ENCODE measurements around the gene KIRREL1. TPM values are rescaled to one million over a fixed set of nuclear protein-coding genes. Genes with fewer than 3 reads are reported as not detected.

Gene KIRREL1
- total and polyA plus RNA-seq, 2 donors from 2014 or later: 13.7 to 54.9 TPM

DNA sequence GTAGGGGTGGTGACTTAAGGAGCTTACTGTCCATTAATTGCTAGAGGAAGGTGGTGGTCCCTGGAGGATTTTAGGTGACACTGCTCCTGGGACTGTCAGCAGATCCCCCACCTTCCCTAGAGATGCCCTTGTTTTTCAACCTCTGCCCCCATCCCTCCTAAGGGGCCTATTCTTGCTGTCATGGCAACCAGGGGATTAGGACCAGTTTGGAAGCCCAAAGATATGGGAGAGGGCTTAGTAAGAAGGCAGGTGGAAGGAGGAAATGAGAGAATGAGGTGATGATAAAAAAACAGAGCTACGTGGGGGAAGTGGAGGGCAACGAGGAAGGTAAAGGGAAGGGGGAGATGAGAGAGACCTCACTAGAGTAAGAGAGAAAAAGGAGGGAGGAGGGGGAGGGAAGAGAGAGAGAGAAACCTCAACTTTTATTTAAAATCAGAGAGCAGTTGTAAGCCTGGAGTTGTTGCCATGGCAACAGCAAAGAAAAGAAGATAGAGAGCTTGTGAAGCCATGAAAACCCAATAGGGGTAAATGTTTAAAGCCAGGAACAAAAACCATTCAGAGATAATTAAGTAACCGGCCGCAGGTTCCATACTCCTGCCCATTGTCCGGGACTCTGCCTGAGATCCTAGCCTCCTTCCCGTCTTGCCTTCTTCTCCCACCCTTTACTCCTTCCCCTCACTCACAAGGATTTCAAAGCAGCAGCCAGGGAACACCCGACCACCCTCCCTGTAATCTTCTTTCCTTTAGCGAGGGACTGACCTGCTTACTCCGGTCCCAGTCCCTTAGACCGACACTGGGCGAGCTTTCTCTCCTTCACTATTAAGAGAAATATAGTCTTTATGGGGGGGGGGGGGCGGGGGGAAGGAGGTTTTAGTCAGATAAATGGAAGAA is 20.6 kb downstream of the KIRREL1 start:
- Histone ChIP-seq H3K4me1 (ENCODE audit: control insufficient read depth in 2 of 3, insufficient read depth in 2 of 3, low read depth in 1 of 3, low read length in 3 of 3) (peaks cover 13 to 38% (median 36%) of the 10 kb centered on the region in 3 donors), H3K9ac (ENCODE audit: low read length in 3 of 3) (no peak overlapping the region), H3K9me3 (ENCODE audit: control insufficient read depth in 2 of 3, insufficient read depth in 1 of 3, low read length in 3 of 3) (no peaks in the 10 kb centered on the region), H3K4me3 (ENCODE audit: low read length in 3 of 3) (no peak overlapping the region), H3K27me3 (ENCODE audit: control insufficient read depth, insufficient read depth, low read length) (no peaks in the 10 kb centered on the region), H3K27ac (ENCODE audit: low read depth in 2 of 2, low read length in 2 of 2) (peak overlapping the region; percentile 22 to 28), H3K36me3 (ENCODE audit: control insufficient read depth in 2 of 3, insufficient read depth in 3 of 3, low read length in 3 of 3) (no peaks in the 10 kb centered on the region)
- intact Hi-C loops (cut with DNase I): no loop called here
- TF ChIP-seq, protein P1, sequence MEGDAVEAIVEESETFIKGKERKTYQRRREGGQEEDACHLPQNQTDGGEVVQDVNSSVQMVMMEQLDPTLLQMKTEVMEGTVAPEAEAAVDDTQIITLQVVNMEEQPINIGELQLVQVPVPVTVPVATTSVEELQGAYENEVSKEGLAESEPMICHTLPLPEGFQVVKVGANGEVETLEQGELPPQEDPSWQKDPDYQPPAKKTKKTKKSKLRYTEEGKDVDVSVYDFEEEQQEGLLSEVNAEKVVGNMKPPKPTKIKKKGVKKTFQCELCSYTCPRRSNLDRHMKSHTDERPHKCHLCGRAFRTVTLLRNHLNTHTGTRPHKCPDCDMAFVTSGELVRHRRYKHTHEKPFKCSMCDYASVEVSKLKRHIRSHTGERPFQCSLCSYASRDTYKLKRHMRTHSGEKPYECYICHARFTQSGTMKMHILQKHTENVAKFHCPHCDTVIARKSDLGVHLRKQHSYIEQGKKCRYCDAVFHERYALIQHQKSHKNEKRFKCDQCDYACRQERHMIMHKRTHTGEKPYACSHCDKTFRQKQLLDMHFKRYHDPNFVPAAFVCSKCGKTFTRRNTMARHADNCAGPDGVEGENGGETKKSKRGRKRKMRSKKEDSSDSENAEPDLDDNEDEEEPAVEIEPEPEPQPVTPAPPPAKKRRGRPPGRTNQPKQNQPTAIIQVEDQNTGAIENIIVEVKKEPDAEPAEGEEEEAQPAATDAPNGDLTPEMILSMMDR (IDR thresholded peaks at IDR 0.05; ENCODE audit: borderline replicate concordance, extremely low read depth, insufficient read depth): no peak
- DNase-seq (peak in 1 of 5 donors; percentile 83), FAIRE-seq (no peak)

DNA sequence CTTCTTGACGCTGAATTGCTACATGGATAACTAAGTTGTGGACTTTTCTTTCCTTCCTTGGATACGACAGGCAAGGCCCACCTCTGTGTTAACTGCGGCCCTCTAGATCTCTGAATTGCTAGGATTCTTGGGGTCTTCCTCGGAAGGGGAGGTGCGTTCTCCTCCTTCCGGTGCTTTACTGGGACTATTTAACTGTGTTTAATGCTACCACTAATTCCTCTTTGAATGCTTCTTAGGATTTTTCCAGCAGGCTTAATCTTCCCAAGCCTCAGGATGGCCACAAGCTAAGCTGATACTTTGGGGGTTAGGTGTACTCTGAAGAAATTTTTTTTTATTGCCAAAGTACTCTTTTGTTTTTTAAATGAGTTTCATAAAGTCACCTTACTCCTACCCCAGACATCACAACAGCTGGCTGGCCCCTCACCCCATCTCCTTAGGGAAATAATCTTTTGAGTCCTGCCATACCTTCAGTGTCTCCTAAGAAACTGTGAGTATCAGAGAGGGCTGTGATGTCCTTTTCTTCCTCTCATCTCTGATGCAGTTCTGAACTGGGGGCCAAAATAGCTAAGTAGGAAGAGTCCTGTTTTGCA is 21.4 kb downstream of the KIRREL1 start:
- intact Hi-C loops (cut with DNase I): no loop called here
- Histone ChIP-seq H3K9ac (ENCODE audit: low read length in 3 of 3) (no peak overlapping the region), H3K4me3 (ENCODE audit: low read length in 3 of 3) (no peak overlapping the region), H3K27me3 (ENCODE audit: control insufficient read depth, insufficient read depth, low read length) (no peaks in the 10 kb centered on the region), H3K9me3 (ENCODE audit: control insufficient read depth in 2 of 3, insufficient read depth in 1 of 3, low read length in 3 of 3) (no peaks in the 10 kb centered on the region), H3K27ac (ENCODE audit: low read depth in 2 of 2, low read length in 2 of 2) (no peak overlapping the region), H3K36me3 (ENCODE audit: control insufficient read depth in 2 of 3, insufficient read depth in 3 of 3, low read length in 3 of 3) (no peaks in the 10 kb centered on the region), H3K4me1 (ENCODE audit: control insufficient read depth in 2 of 3, insufficient read depth in 2 of 3, low read depth in 1 of 3, low read length in 3 of 3) (peaks cover 13 to 35% (median 35%) of the 10 kb centered on the region in 3 donors)
- TF ChIP-seq, protein P1 (IDR thresholded peaks at IDR 0.05; ENCODE audit: borderline replicate concordance, extremely low read depth, insufficient read depth): no peak
- FAIRE-seq (no peak), DNase-seq (no peak)

DNA sequence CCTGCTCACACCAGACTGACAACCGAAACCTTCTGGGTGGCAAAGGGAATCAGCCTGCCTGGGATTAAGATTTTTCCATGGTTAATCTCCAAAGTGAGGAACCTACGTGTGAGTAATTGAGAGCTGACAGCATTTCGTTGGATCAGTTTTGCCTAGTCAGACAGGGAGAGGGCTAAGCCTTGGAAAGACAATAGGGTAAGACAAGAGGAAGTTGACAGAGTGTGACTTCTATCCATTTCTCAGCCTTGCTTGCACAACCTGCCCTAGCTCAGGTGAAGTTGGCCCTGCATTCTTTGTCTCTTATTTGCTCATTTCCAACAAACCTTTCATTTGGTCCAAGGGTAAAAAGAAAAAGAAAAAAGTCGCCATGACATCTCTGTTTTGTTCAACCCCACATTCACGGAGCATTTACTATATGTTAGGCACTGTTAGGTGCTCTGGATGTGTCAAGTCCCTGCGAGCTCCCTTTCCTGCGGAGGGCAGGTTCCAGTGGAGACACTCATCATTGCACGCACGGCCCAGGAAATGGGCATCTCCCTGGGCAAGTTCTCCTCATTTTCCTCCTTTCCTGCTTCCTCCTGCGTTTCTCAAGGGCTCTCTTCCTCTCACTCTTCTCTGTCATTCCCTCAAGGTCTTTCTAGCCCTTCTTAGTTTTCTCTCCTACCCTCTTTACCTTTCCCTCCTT is 23.3 kb downstream of the KIRREL1 start:
- Histone ChIP-seq H3K27ac (ENCODE audit: low read depth in 2 of 2, low read length in 2 of 2) (no peak overlapping the region), H3K27me3 (ENCODE audit: control insufficient read depth, insufficient read depth, low read length) (no peaks in the 10 kb centered on the region), H3K4me3 (ENCODE audit: low read length in 3 of 3) (no peak overlapping the region), H3K9me3 (ENCODE audit: control insufficient read depth in 2 of 3, insufficient read depth in 1 of 3, low read length in 3 of 3) (no peaks in the 10 kb centered on the region), H3K9ac (ENCODE audit: low read length in 3 of 3) (no peak overlapping the region), H3K4me1 (ENCODE audit: control insufficient read depth in 2 of 3, insufficient read depth in 2 of 3, low read depth in 1 of 3, low read length in 3 of 3) (peaks cover 15 to 44% (median 28%) of the 10 kb centered on the region in 3 donors), H3K36me3 (ENCODE audit: control insufficient read depth in 2 of 3, insufficient read depth in 3 of 3, low read length in 3 of 3) (no peaks in the 10 kb centered on the region)
- TF ChIP-seq, protein P1 (IDR thresholded peaks at IDR 0.05; ENCODE audit: borderline replicate concordance, extremely low read depth, insufficient read depth): no peak
- FAIRE-seq (no peak), DNase-seq (no peak)
- intact Hi-C loops (cut with DNase I): no loop called here

Measured in kidney (tissue), 14 donors.